Endothelial cell of hepatic sinusoid (primary cell): Measurements from ENCODE around the gene COG4.

Source experiments
- in situ Hi-C: cut with HindIII; loops from 2 replicates; pipeline ENCODE4 v1.10.0; 2017; ENCODE audit warnings: low sequenced_read_pairs

COG4 gene

GRCh38 chr16:70523076-70523742, at the start of gene COG4:
Gene COG4 (minus strand): TSS chr16:70523554. CDS start chr16:70523543, 11 bp downstream.
- in situ Hi-C loops: loop anchor here (5.0 kb wide), 1 partner anchor 86 kb away; the partner anchor contains the start of gene ST3GAL2

- in situ Hi-C loops: no loop called here
Observed at GRCh38 chr16:70572926-70573270, 49.5 kb upstream of the COG4 start.

GRCh38 chr16:70572050-70572925, 48.9 kb upstream of the COG4 start:
- in situ Hi-C loops: no loop called here

GRCh38 chr16:70571623-70572022, 48.3 kb upstream of the COG4 start:
- in situ Hi-C loops: no loop called here

GRCh38 chr16:70570967-70571570, 47.7 kb upstream of the COG4 start:
- in situ Hi-C loops: no loop called here

- in situ Hi-C loops: loop anchor here (10.0 kb wide), 1 partner anchor 85 kb away; no protein-coding TSS in a partner anchor
Observed at GRCh38 chr16:70569752-70570151, 46.4 kb upstream of the COG4 start.

- in situ Hi-C loops: loop anchor here (10.0 kb wide), 1 partner anchor 86 kb away; no protein-coding TSS in a partner anchor
Observed at GRCh38 chr16:70568601-70569237, 45.4 kb upstream of the COG4 start.

- in situ Hi-C loops: loop anchor here (10.0 kb wide), 1 partner anchor 90 kb away; no protein-coding TSS in a partner anchor
Observed at GRCh38 chr16:70565053-70565452, 41.7 kb upstream of the COG4 start.

- in situ Hi-C loops: loop anchor here (5.0 to 10.0 kb wide), 3 partner anchors 54 to 91 kb away; no protein-coding TSS in a partner anchor
Observed at GRCh38 chr16:70563636-70564035, 40.3 kb upstream of the COG4 start.

GRCh38 chr16:70561623-70562022, 38.3 kb upstream of the COG4 start:
- in situ Hi-C loops: loop anchor here (5.0 to 10.0 kb wide), 3 partner anchors 56 to 93 kb away; no protein-coding TSS in a partner anchor

- in situ Hi-C loops: no loop called here
Observed at GRCh38 chr16:70556063-70556462, 32.7 kb upstream of the COG4 start.

- in situ Hi-C loops: no loop called here
Observed at GRCh38 chr16:70553645-70554044, 30.3 kb upstream of the COG4 start.

GRCh38 chr16:70552675-70553074, 29.3 kb upstream of the COG4 start:
- in situ Hi-C loops: no loop called here

GRCh38 chr16:70551788-70552187, 28.4 kb upstream of the COG4 start:
- in situ Hi-C loops: no loop called here

- in situ Hi-C loops: no loop called here
Observed at GRCh38 chr16:70550082-70550481, 26.7 kb upstream of the COG4 start.

- in situ Hi-C loops: no loop called here
Observed at GRCh38 chr16:70548936-70549335, 25.6 kb upstream of the COG4 start.

- in situ Hi-C loops: no loop called here
Observed at GRCh38 chr16:70544548-70544947, 21.2 kb upstream of the COG4 start.

GRCh38 chr16:70540994-70541393, 17.6 kb upstream of the COG4 start:
- in situ Hi-C loops: no loop called here

GRCh38 chr16:70534971-70535370, 11.6 kb upstream of the COG4 start:
- in situ Hi-C loops: loop anchor here (5.0 kb wide), 1 partner anchor 112 kb away; the partner anchor contains the start of gene IL34

- in situ Hi-C loops: loop anchor here (5.0 kb wide), 1 partner anchor 117 kb away; the partner anchor contains the start of gene IL34
Observed at GRCh38 chr16:70529954-70530353, 6.6 kb upstream of the COG4 start.
